ENCODE results near the gene CORIN.
"Not testable (repeated sequence)": the region's sequence is repeated elsewhere in the genome, so short reads cannot be mapped to it uniquely, and the experiment has no call there.

CORIN gene

DNA sequence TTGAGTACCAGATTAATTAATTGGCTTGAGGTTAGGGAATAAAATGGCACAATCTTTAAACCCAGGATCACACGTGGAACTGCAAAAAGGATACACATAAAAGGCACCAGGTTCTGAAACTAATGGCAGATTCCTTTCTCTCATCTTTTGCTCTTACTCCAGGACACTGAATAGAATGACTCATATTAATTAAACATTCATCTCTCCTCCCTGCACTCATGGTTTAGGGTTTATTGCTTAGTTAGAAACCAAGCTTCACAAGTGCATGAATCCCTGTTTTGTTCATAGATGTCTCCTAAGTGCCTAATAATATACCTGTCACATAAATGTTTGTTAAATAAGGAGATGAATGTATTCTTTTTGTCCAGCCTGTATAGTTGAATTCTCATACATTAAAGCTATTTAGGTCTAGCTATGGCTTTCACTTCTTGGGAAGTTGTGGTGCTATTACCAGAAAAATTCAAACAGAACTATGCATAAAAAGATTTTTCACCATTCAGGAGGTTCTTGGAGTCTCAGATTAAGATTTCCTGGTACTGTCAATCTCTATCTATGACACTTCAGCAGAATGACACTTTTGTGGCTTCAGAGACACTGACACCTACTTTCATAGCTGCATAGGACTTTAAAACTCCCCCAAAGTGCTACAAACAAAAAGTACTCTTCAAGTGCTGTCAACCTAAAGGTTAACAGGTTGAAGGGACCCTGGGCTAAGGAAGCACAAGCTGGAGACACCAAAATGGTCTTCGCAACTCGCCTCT lies 7.4 kb downstream of the CORIN start:
- no peak for FAIRE-seq

- FAIRE-seq = no peak
Observed at GRCh38 chr4:47829438-47829837, 8.4 kb downstream of the CORIN start.

DNA sequence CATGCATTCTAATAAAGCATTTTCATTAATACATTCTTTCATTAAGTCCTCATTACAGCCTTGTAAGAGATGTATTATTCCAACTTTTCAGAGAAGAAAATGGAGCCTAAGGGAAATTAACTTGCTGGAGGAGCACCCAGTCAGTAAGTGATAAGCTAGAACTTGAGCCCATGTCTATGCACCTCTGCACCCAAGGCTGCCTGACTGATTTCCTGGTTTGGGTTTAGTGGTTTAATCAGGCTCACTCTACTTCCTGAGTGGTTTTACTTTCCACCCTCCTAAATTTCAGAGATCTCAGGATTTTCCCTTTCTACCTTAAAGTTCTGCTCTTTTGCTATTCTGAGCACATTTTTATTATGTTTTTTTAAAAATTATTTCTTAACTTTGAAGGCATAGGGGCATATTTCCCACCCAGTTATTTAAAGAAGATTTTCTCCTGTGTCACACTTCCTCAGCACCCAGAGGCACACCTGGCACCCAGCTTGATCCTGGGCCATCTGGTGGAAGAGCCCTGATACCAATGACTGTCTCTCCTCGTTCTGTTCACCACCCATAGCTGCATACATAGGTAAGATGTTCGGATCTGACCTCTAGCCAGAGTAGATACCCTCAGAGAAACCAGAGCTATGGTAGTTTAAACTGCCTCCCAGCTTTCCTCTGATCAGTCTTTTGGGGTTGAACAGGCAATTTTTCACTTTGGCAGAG lies 10.4 kb downstream of the CORIN start:
- FAIRE-seq = no peak

GRCh38 chr4:47824840-47825239 lies 13.0 kb downstream of the CORIN start:
- no peak for FAIRE-seq

- no peak for FAIRE-seq
Observed at GRCh38 chr4:47819178-47819577, 18.7 kb downstream of the CORIN start.

DNA sequence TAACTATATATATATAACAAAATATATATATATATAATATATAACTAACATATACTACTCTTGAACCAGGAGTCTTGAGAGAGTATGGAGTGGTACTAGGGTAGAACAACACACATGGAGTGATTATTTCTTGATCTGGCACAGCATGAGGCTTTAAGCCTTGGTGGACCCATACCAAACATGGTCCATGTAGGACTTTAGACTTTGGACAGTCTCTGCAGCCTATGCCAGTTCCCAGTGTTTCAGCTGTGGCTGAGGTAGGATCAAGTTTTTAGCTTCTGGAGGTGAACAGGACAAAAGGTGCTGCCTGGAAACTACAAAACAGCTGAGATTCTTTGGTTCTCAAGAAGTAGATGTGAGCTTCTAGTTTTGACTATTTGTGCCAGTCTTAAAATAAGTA lies 20.6 kb downstream of the CORIN start:
- no peak for FAIRE-seq

DNA sequence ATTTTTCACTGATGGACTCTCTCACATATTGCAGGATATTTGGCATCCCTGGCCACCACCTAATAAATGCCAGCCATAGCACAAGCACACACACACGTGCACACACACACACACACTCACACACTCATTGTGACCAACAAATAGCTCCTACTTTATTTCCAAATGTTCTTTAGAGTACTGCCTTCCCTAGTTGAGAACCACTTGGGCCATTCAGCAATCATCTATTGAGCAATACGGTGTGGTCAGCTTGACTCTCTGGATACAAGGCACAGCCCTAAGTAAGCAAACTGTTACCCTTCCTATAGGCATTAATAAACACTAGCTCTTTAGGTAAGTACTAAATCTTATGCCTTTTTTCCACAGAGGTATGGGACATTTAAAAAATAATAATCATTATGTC lies 21.1 kb downstream of the CORIN start:
- FAIRE-seq = no peak

DNA sequence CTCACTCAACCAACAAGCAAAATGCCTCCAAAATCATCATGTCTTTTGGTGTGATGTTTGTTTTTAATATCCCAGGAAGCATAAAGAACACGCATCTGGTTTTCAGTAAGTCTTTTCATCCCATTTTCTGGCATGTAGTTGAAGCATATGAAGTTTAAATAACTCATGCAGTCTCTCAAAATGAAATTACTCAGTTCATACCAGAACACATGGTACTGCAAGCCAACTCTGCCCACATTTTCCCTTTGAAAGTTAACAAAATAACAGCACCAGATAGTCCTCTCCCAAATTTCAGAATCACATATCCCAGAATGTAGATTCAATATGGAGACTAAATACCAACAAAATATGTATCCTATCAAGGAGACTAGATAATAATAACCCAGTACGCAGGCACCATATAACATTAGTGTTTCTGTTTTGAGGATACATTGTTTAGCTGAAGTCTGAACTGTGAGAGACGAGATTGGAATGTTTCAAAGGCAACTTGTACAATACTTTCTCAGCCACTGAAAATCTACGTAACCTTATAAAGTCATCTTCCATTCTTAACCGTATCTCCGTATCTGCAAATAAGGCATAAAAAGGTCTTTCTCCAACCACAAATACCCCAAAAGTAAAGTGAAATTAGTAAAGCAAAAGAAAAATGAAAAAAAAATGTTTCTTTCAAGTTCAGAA lies 23.1 kb downstream of the CORIN start:
- no peak for FAIRE-seq

GRCh38 chr4:47809654-47810203 lies 28.1 kb downstream of the CORIN start:
- no peak for FAIRE-seq

- FAIRE-seq = no peak
Observed at GRCh38 chr4:47804598-47804997, 33.3 kb downstream of the CORIN start.

- no peak for FAIRE-seq
Observed at GRCh38 chr4:47801481-47802002, 36.3 kb downstream of the CORIN start.

GRCh38 chr4:47798165-47798564 lies 39.7 kb downstream of the CORIN start:
- peak; percentile 100 for FAIRE-seq

GRCh38 chr4:47791965-47792364 lies 45.9 kb downstream of the CORIN start:
- no peak for FAIRE-seq

GRCh38 chr4:47790105-47790504 lies 47.8 kb downstream of the CORIN start:
- no peak for FAIRE-seq

- FAIRE-seq = peak; percentile 98
Observed at GRCh38 chr4:47788126-47788525, 49.7 kb downstream of the CORIN start.

DNA sequence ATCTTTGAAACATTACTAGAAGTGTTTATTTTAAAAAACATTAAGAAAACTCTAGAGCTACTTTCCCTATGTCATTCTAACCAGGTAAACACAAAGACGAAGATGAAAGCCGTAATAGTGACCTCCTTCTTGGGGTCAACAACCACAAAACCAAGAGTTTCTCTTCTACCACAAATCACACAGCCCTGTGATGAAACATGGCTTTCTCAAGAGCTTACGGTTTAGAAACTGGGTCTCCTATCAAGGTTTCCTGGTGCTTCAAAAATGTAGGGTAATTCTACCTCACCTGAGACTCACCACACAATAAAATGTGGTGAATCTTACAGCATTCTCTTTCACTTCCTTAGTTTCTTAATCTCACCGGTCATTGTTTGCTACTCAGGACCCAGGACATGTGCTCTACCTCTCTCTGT lies 50.9 kb downstream of the CORIN start:
- peak; percentile 68 for FAIRE-seq

GRCh38 chr4:47785153-47785552 lies 52.7 kb downstream of the CORIN start:
- FAIRE-seq = no peak

- FAIRE-seq = no peak
Observed at GRCh38 chr4:47784222-47784621, 53.6 kb downstream of the CORIN start.

DNA sequence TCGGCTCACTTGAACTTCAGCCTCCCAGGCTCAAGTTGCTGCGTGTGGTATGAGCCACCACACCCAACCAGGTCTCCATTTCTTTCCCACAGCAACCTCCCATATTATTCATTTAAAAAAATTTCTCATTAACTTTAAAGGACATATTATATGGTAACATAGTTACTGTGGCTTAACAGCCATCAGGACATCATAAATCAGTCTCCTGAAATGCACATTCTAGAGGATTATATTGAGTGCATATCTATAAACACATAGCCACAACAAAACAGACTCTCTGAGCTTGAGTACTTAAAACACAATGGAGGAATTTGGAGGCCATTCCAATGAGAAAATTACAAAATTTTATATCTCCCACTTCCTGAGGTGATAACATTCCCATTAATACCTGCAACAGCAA lies 61.5 kb downstream of the CORIN start:
- no peak for FAIRE-seq

DNA sequence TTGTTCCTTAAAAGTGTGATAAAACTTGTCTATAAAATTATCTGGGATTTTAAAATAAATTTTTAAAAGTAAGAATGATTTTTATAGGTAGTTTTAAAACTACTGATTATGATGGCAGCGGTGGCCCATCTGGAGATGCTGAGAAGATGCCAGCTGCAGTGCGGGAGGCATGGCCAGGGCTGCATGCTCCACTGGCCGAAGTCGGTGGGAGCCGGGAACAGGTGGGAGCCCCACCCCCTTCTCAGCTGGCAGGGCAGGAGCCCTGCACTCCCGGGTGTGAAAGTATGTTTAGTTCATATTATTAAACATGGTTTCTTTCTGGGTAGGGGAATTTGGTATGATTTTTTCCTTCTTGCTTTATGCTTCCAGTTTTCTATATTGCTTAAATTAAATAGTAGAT lies 63.8 kb downstream of the CORIN start:
- FAIRE-seq = no peak

GRCh38 chr4:47771020-47771419 lies 66.8 kb downstream of the CORIN start:
- no peak for FAIRE-seq

DNA sequence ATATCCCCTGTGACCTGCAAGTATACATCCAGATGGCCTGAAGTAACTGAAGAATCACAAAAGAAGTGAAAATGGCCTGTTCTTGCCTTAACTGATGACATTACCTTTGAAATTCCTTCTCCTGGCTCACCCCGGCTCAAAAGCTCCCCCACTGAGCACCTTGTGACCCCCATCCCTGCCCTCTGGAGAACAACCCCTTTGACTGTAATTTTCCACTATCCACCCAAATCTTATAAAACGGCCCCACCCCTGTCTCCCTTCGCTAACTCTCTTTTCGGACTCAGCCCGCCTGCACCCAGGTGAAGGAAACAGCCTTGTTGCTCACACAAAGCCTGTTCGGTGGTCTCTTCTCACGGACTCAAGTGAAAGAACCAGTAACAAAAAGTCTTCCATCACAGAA lies 69.9 kb downstream of the CORIN start:
- not testable (repeated sequence) for FAIRE-seq

DNA sequence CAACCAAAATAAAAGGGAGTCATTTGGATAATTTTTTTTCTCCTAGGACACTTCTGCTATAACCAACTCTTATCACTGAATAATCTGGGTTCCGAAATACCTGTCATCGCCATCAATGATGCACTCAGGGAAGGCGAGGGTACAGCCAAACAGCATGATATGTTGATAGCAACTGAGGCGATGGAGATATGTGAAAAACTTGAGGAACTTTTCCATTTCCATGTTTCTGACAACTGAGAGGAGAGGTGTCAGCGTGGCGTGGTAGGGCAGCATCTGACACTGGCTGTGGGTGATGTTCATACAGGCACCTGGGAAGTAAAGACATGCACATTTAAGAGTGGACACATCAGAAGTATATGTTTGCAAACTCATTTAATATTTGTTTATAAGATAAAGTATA lies 74.6 kb downstream of the CORIN start:
- FAIRE-seq = no peak
